HepG2 (cell line): ENCODE measurements around the gene ANKRD52. TPM values are rescaled to one million over a fixed set of nuclear protein-coding genes. Genes with fewer than 3 reads are reported as not detected.

ENCODE experiments used
- ATF1 ChIP-seq: IDR thresholded peaks from 2 replicates; pipeline ENCODE4 v1.6.1; 2016; ENCODE audit warnings: mild to moderate bottlenecking, control low read depth
- BRF2 ChIP-seq: sonication (generic); formaldehyde crosslinking; IDR thresholded peaks from 2 replicates; pipeline ENCODE4 v1.8.1; 2022; ENCODE audit warnings: mild to moderate bottlenecking, missing genetic modification reagents
- CBFB ChIP-seq: sonication (generic); formaldehyde crosslinking; IDR thresholded peaks from 2 replicates; pipeline ENCODE4 v1.4.0; 2020; ENCODE audit warnings: missing genetic modification reagents
- CC2D1A ChIP-seq: sonication (generic); formaldehyde crosslinking; IDR thresholded peaks from 2 replicates; pipeline ENCODE4 v1.8.1; 2023; ENCODE audit warnings: mild to moderate bottlenecking, missing genetic modification reagents
- GATA4 ChIP-seq: sonication (generic); IDR thresholded peaks from 2 replicates; pipeline ENCODE4 v1.6.1; 2016; ENCODE audit warnings: antibody characterized with exemption, low read depth, borderline replicate concordance
- HOXA7 ChIP-seq: sonication (generic); formaldehyde crosslinking; IDR thresholded peaks from 2 replicates; pipeline ENCODE4 v1.8.1; 2022; ENCODE audit warnings: mild to moderate bottlenecking, missing genetic modification reagents, moderate library complexity
- MLXIP ChIP-seq: sonication (generic); formaldehyde crosslinking; IDR thresholded peaks from 2 replicates; pipeline ENCODE4 v1.9.0; 2021; ENCODE audit warnings: missing genetic modification reagents, borderline replicate concordance
- MTF1 ChIP-seq: sonication (generic); formaldehyde crosslinking; IDR thresholded peaks from 2 replicates; pipeline ENCODE4 v1.5.0; 2020; ENCODE audit warnings: missing genetic modification reagents
- NFIC ChIP-seq: IDR thresholded peaks from 2 replicates; pipeline ENCODE4 v1.6.1; 2012; ENCODE audit warnings: mild to moderate bottlenecking, low read length, inconsistent platforms
- PRPF4 ChIP-seq: fragments of 200-400 bp; formaldehyde crosslinking; IDR thresholded peaks from 2 replicates; pipeline ENCODE4 v1.6.1; 2016; ENCODE audit warnings: low read length, low read depth; ENCODE audit not compliant: poor library complexity, severe bottlenecking
- RERE ChIP-seq: IDR thresholded peaks from 2 replicates; pipeline ENCODE4 v1.6.1; 2016; ENCODE audit warnings: low read depth, missing genetic modification reagents, missing compliant biosample characterization
- XBP1 ChIP-seq: sonication (generic); formaldehyde crosslinking; IDR thresholded peaks from 2 replicates; pipeline ENCODE4 v1.5.0; 2020; ENCODE audit warnings: missing genetic modification reagents
- ZBTB26 ChIP-seq: IDR thresholded peaks from 2 replicates; pipeline ENCODE4 v1.6.1; 2016; ENCODE audit warnings: missing compliant biosample characterization, missing genetic modification reagents, borderline replicate concordance
- ZNF253 ChIP-seq: sonication (generic); formaldehyde crosslinking; IDR thresholded peaks from 2 replicates; pipeline ENCODE4 v1.8.0; 2022; ENCODE audit warnings: mild to moderate bottlenecking, missing genetic modification reagents, borderline replicate concordance
- ZNF350 ChIP-seq: sonication (generic); formaldehyde crosslinking; IDR thresholded peaks from 2 replicates; pipeline ENCODE4 v1.4.0; 2020; ENCODE audit warnings: mild to moderate bottlenecking, low read depth, missing genetic modification reagents, borderline replicate concordance
- ZNF547 ChIP-seq: sonication (generic); formaldehyde crosslinking; IDR thresholded peaks from 2 replicates; pipeline ENCODE4 v1.5.1; 2020; ENCODE audit warnings: mild to moderate bottlenecking, missing genetic modification reagents
- ZNF746 ChIP-seq: sonication (generic); formaldehyde crosslinking; IDR thresholded peaks from 2 replicates; pipeline ENCODE4 v1.8.0; 2022; ENCODE audit warnings: mild to moderate bottlenecking, missing genetic modification reagents
- ZNF841 ChIP-seq: sonication (generic); formaldehyde crosslinking; IDR thresholded peaks from 2 replicates; pipeline ENCODE4 v1.8.1; 2023; ENCODE audit warnings: missing genetic modification reagents, borderline replicate concordance
- ZSCAN29 ChIP-seq: sonication (generic); formaldehyde crosslinking; conservative IDR thresholded peaks from 2 replicates; pipeline ENCODE4 v1.4.0; 2020; ENCODE audit warnings: mild to moderate bottlenecking, missing genetic modification reagents
- polyA plus RNA-seq, 8 experiments: library from polyadenylated mRNA; depleted of rRNA in 3 of 8; stranded (reverse) in 7 of 8; unstranded in 1 of 8; fragments of >200 nt; fragmentation: Illumina TruSeq in 4 of 8; extraction: Trizol in 4 of 8; gene quantifications; 2 replicates each; pipeline versions ENCODE4 v1.2.1 to v1.2.3, GENCODE V29; 2011 to 2016; ENCODE audit warnings: low read depth in 4 of 8, missing spikeins in 1 of 8, mixed read lengths in 1 of 8; ENCODE audit not compliant: insufficient read depth in 1 of 8
- total RNA-seq, 5 experiments: library from RNA; depleted of rRNA; stranded (reverse); fragments of >200 nt; fragmentation: Illumina TruSeq; extraction: Trizol; gene quantifications; 2 replicates each; pipeline ENCODE4 v1.2.3, GENCODE V29; 2016; ENCODE audit warnings: low read depth in 1 of 5

ANKRD52 gene
- total and polyA plus RNA-seq, 2 of the 13 experiments (the other 11 are each of a cell fraction or from before 2014, with no cell fraction given): 7.8 to 9.2 TPM

- TF ChIP-seq ZNF841 (CRISPR knock-in tag) (no peak), MLXIP (no peak), MTF1 (no peak), ZNF350 (peak; percentile 93), RERE (CRISPR knock-in tag) (no peak), PRPF4 (peak; percentile 65), BRF2 (CRISPR knock-in tag) (no peak), ZSCAN29 (CRISPR knock-in tag) (peak; percentile 91), CC2D1A (CRISPR knock-in tag) (0 out of 2 replicates have a peak, but pooled peaks have one; percentile 22), ZBTB26 (CRISPR knock-in tag) (no peak), XBP1 (no peak), CBFB (peak; percentile 2; the same call in 1 of the 2 replicates), ATF1 (CRISPR knock-in tag) (0 out of 2 replicates have a peak, but pooled peaks have one; percentile 39), HOXA7 (no peak), ZNF746 (CRISPR knock-in tag) (no peak; the same call in 1 of the 2 replicates), NFIC (0 out of 2 replicates have a peak, but pooled peaks have one; percentile 43), ZNF547 (no peak), ZNF253 (CRISPR knock-in tag) (0 out of 2 replicates have a peak, but pooled peaks have one; percentile 22), GATA4 (no peak)
These were observed 68.1 kb downstream of the ANKRD52 start (continued) for GRCh38 chr12:56189918-56190694.
